Cerebellar nuclear complex (tissue), 1 donor: ENCODE data around the gene STK4.
"Not testable (repeated sequence)": the region's sequence is repeated elsewhere in the genome, so short reads cannot be mapped to it uniquely, and the experiment has no call there.

Experiments used
- DNase-seq, 2 experiments: peaks; one replicate each; lab custom pipeline; 2025; lab: John Stamatoyannopoulos, UW

STK4 gene

DNA sequence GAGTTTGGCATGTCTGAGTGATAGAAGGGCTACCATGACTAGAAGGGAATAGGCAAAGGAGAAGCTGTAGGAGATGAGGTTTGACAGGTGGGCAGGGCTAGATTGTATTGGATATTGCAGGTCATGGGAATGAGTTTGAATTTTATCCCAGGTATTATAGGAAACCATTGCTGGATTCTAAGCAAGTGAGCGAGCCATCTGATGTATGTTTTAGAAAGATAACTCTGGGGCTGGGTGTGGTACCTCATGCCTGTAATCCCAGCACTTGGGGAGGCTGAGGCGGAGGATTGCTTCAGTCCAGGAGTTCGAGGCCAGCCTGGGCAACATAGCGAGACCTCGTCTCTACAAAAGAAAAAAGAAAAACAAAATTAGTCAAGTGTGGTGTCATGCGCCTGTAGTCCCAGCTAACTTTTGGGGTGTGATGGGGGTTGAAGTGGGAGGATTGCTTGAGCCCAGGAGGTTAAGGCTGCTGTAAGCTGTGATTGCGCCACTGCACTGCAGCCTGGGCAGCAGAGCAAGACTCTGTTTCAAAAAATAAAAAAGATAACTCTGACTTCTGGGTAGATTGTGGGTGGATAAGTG, 16.9 kb downstream of the STK4 start:
- DNase-seq, result no peak

DNA sequence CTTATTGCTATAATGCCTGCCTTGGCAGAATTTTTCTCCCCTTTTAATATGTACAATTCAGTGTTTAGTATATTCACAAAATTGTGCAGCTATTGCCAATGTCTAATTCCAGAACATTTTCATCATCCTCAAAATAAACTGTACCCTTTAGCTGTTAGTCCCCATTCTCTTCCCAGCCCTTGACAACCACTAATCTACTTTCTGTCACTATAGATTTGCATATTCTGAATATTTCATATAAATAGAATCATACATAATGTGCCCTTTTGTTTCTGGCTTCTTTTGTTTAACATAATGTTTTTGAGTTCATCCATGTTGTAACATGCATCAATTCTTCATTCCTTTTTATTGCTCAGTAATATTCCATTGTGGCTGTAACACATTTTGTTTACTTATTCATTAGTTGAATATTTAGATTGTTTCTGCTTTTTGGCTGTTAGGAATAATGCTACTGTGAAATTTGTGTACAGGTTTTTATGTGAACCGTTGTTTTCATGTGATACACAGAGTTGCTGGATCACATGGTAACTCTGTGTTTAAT, 22.4 kb downstream of the STK4 start:
- no peak for DNase-seq

DNA sequence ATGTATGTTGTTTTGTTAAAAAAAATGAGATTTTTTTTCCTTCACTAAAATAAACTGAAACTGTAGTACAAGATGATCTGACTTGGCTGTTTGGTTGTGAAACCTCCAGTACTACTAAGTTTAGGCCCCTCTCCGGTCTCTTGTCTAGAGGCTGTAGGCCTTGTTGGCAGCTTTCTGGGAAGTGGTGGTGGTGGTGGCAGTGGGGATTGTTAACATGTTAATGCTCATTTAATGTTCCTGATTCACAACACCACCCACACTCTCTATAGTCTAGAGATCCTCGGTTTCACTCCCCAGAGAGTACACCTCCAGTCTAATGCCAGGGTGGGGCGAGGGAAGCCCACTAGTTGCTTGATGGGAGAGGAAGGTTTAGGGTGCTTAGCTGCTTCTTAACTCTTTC, 24.1 kb downstream of the STK4 start:
- DNase-seq, result no peak

DNA sequence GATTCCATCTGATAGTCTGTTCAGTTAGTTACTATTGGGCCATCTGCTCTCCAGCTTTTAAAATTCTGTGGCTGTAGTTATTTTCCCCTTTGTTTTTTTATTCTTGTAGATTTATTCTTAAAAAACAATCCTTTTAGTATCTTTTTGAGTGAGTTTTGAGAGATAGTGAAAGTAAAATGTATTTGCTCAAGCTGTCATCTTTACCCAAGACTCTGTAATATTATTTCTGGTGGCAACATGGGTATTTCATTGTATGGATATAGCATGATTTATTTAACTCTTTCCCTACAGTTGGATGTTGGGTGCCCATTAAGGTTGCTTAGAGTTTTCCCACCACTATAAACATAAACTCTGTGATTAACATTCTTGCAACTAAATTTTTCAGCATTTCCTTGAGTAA, 24.6 kb downstream of the STK4 start:
- no peak for DNase-seq

DNA sequence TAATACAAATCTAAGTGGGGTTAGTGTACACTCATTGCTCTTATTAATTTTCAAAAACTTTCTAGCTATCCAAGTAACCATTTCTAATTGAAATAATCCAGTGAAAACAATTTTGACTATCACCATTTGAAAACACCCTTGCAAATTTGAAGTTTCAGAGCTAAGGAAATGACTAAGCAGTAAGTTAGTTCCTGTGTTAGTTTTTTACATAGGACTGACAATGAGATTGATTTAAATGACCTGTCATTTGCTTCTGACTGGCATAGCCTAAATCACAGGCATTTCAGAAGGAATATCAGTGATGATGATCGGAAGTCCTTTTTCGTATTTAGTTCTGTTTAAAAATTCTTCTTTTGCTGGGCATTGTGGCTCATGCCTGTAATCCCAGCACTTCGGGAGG, 27.0 kb downstream of the STK4 start:
- no peak for DNase-seq

DNA sequence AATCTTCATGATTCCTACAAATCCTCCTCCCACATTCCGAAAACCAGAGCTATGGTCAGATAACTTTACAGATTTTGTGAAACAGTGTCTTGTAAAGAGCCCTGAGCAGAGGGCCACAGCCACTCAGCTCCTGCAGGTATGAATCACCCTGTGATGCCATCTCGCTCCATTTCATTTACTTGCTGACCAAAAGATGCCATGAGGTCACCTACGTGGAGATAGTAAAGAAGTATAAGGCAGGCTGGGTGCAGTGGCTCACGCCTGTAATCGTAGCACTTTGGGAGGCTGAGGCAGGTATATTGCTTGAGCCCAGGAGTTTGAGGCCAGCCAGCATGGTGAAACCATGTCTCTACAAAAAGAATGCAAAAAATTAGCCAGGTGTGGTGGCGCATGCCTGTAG, 30.9 kb downstream of the STK4 start:
- no peak for DNase-seq

DNA sequence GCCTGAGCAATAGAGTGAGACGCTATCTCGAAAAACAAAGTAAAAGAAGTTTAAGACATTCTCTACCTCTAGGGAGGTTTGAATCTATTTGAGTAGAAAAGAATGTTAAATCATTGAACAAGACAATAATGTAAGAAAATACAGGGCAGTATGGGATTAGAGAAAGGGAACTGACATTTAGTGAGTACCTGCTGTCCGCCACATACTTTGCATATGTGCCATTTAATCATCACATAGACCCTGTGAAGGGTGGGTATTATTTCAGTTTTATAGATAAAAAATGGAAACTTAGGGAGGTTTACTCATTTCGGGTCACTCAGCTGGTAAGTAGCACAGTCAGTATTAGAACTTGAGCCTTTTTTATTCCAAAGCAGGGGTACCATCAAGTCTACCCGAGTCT, 31.4 kb downstream of the STK4 start:
- DNase-seq, result no peak

DNA sequence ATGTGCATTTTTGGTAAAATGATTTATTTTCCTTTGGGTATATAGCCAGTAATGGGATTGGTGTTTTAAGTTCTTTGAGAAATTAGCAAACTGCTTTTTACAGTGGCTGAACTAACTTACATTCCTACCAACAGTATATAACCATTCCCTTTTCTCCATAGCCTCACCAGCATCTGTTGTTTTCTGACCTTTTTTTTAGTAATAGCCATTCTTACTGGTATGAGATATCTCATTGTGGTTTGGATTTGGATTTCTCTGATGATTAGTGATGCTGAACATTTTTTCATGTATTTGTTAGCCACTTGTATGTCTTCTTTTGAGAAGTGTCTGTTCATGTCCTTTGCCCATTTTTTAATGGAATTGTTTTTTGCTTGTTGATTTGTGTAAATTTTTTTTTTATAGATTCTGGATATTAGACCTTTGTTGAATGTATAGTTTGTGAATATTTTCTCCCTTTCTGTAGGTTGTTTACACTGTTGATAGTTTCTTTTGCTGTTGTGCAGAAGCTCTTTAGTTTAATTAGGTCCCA, 42.3 kb downstream of the STK4 start:
- DNase-seq, result no peak

DNA sequence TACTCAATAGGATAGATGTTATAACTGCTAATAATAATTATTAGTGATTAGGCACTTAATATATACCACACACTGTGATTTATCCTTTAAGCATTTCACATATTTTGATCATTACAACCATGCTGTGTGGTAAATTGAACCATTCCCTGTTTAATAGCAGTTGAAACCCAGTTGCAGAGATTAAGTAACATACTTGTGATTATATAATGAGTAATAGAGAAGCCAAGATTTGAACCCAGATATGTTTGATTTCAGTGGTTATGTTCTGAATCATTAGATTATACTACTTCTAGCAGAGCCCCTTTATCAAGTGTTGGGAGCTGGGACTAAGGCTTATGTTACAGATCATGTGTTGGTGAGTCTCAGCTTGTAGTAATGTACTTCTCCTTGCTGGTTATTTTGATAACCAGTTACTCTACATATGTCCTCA, 44.1 kb downstream of the STK4 start:
- DNase-seq, result no peak

DNA sequence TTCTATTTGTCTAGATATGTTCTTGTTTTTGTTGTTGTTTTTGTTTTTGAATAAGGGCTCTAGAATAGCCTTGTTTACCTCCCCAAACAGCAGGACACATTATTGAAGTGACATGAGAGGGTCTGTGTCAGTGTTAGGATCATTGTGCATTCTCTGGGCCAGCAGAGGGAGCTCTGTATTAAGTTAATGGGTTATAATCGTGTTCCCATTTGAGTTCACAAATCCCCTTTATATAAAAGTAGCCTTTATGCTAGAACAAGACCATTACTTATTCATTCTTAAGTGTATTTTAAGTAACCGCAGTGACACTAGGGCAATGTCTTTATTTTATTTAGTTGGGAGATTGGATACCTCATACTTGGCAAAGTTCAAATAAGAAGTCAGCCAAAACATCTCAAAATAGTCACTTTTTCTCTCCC, 44.8 kb downstream of the STK4 start:
- DNase-seq, result peak in 1 of 2 experiments; percentile 14

DNA sequence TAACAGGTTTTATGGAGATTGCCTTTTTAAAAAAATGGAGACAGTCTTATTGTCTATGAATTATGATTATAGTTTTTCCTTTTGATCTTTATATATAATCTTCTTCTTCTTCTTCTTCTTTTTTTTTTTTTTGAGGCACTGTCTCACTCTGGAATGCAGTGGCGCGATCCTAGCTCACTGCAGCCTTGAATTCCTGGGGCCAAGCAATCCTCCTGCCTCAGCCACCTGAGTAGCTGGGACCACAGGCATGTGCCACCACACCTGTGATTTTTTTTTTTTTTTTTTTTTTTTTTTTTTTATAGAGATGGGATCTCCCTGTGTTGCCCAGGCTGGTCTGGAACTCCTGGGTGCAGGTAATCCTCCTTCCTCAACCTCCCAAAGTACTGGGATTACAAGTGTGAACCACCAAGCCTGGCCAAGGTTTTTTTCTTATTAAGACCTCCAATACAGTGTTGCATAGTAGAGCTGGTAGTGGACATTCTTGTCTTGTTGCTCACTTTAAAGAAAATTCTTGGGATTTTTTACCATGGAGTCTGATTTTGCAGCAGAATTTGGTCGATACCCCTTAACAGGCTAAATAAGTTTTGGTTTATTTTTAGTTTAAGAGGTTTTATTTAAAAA, 46.5 kb downstream of the STK4 start:
- DNase-seq, result no peak

DNA sequence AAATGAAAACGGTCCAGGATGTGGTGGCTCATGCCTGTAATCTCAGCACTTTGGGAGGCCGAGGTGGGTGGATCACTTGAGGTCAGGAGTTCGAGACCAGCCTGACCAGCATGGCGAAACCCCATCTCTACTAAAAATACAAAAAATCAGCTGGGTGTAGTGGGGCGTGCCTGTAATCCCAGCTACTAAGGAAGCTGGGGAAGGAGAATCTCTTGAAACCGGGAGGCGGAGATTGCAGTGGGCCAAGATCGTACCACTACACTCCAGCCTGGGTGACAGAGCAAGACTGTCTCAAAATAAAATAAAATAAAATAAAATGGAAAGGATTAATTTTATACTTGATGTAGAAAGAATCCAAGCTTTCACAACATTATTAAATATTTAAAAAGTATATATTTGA, 47.8 kb downstream of the STK4 start:
- not testable (repeated sequence) for DNase-seq

DNA sequence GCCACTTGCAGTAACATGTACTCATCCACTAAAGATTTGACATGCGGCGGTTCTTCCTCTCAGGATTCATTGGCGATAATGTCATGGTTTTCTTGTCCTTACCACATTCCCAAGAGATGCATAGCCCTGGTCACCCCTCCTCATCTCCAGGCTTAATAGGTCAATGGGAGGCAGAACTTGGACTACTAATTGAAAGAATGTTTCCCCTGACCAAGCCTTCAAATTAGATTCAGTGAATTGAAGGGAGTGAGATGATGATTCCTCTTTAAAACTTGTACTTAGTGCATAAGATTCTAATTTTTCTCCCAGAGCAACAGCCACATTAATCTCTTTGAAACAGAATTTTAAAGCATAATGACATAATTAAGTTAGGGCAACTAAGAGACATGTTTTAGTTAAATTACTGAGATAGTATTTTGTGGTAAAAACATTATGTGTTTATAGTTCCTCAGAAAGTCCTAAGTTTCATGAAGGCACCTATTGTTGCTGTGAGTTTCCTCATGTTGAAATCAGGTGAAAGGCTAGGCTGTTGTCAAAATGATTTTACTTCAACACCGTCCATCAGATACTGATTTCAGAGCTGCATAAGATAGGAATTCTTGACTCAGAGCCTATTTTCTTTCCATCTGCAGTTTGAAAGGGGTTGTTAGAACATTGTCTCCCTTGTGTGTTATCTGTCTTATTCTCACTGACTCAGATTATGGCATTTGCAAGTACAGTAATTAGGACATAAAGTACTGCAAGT, 48.5 kb downstream of the STK4 start:
- no peak for DNase-seq

DNA sequence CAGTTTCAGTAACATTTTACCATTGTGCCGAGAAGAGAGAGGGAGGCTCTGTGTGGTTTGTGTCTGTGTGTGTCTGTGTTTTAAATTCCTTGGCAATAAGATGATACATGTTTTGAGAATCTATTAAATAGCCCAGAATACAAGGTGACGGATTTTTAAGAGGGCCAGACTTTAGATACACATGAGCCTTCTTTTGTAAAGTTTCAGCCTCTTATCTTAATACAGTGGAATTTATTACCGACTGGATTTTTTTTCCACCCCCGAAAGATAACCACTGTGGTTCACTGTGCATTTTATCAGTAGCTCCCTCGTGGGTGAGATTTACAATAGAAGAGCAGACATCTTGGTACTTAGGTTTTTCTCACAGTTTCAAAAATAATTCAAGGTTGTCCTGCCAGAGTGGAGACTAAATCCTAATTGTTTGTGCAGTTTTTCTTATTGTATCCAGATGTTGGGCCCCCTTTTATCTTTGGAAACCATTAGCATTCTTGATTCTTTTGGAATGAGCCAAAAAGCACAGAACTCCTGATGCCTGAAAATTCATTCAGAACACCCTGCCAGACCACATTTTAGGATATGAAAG, 49.9 kb downstream of the STK4 start:
- DNase-seq, result no peak

DNA sequence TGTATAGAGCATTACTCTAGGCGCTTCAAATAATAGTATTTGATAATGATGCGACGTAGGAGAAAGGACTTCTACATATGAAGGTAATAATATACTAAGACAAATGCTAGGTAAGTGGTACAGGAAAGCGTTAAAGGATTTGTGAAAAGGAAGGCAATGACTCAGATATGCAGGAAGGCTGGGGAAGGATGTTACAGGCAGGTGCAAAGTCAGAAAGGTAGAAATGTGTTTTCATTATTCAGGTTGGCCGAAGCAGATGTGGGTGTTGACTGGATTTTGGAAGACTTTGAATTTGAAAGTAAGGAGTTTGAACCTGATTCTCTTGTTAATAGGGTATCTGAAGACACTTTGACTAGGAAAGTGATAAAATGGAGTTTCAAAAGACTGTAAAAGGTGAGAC, 51.0 kb downstream of the STK4 start:
- DNase-seq, result no peak

DNA sequence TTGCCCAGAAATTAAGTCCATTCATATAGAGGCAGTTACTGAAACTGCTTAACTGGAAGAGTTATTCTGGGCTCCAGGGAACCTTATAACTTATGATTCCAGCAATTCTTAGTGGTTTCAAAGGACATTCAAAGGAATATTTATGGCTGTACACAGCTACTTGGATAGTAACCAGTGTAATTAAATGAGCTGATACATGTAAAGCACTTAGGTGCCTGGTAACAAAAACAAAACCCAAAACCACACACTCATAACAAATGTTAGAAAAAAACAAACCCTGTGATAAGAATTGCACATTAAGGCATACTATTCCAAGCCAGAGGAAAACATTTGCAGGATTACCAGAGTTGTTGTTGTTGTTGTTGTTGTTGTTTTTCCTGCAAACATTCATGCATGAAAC, 51.5 kb downstream of the STK4 start:
- no peak for DNase-seq

DNA sequence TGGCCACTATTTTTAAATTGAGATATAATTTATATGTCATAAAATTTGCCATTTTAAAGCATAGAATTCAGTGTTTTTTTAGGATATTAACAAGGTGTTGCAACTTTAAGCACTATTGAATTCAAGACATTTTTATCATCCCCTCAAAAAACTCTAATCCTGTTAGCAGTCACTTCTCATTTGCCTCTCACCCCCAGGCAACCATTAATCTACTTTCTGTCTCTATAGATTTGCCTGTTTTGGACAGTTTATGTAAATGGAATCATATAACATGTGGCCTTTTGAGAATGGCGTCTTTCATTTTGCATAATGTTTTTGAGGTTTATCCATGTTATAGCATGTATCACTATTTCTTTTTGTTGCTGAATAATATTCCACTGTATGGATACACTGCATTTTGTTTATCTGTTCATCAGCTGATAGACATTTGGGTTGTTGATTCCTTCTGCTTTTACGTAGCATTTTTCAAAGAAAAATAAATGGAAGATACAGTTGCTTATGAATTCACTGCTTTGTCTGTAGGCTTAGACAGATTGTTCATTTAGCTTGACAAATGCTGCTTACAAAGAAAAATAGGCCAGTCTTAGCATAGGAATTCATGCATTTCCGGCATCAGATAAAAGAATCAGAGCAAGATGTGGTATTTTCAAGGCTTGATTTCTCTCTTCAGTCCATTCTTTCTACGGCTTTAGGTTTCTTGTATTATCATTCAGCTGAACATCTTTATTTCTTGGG, 52.9 kb downstream of the STK4 start:
- DNase-seq, result no peak

DNA sequence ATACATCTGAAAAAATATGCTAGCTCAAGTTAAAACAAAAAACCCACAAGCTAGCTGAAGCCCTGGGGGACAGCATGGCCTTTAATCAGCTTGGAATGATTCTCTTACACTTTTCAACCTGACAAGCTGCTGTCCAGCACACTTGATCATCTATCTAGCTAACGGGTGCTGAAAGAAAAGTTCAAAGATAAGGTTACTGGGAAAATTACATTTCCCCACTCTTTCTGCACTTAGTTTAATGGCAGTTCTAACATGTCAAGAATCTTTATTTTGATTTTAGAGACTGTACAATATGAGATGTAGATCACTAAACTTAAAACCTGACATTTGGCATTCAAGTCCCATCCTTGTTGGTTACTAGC, 53.4 kb downstream of the STK4 start:
- DNase-seq, result no peak

DNA sequence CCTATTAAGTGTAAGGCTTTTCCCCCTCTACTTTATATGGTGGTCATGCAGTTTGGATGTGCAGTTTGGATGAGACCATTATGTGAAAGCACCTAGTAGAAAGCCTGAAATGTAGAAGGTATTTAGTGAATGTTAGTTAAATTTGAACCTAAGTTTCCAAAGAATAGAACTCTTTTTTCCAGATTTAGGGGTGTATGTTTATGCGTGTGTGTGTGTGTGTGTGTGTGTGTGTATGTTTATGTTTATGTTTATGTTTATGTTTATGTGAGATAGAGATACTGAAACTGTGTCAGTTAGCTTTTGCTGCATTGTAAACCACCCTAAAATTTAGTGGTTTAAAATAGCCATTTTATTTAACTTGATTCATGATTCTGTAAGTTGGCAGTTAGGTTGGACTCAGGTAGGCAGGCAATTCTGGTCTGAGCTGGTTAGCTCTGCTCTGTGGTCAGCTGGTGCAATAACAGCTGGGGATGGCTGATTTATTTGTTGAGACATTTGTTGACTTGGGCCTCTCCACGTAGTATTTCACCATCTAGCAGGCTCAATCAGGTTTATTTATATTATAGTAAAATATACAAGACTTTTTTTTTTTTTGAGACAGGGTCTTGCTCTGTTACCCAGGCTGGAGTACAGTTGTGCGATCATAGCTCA, 54.0 kb downstream of the STK4 start:
- DNase-seq, result no peak

DNA sequence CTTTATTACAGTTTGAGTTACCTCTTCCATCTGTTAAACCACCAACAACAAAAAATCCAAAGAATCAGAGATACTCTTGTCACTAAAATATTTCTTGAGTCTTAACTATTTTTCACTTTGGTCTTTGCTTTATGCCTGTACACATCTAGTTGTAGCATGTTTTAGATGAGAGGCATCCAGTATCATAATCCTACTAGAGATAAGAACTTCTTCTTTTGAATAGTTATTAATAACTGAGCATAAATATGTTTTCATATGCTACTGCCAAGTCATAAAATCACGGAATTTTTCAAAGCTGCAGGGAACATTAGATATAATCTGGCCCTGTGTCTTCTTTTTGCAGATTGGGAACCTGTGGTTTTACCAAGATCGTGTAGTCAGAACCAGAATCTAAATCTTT, 55.3 kb downstream of the STK4 start:
- DNase-seq, result no peak

DNA sequence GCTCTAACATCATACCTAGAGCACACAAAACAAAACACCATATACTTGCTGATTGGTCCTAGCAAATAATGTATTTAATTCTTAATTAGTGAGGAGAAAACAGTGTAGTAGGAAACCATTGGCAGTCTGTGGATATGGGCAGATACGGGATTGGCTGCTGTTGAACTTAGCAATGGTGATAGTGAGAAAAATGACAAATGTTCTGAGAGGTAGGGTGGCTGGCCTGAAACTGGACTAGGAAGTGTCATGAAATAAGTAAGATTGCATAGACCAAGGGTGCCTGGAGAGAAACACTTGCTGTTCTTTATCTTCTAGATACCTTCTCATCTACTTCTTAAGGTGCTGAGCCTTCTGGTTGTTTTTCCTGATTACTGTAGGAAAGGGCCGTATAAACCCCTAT, 56.8 kb downstream of the STK4 start:
- DNase-seq, result not testable (repeated sequence)
